ENCODE measurements around the gene MST1R. TPM values are rescaled to one million over a fixed set of nuclear protein-coding genes. Genes with fewer than 3 reads are reported as not detected.

The MST1R gene
- polyA plus RNA-seq, 1 donor (not counting 4 experiments of a cell fraction or from before 2014, with no cell fraction given) = 106 TPM

- H3K4me1 ChIP-seq (ENCODE audit: control insufficient read depth, extremely low read depth, insufficient read depth, low read length) = no peaks in the 10 kb centered on the region
- H3K9me3 ChIP-seq (ENCODE audit: control insufficient read depth, low read depth, low read length) = no peaks in the 10 kb centered on the region
- dilution Hi-C loops (cut with MboI; ENCODE audit: extremely low pct_ligation_motif_present, low sequenced_read_pairs) = loop anchor here (25.0 kb wide), 2 partner anchors 93 to 132 kb away; no protein-coding TSS in a partner anchor
- H3K9me1 ChIP-seq (ENCODE audit: control insufficient read depth, extremely low read depth, insufficient read depth, low read length) = no peaks in the 10 kb centered on the region
- H3K4me2 ChIP-seq (ENCODE audit: control insufficient read depth, extremely low read depth, insufficient read depth, low read depth, low read length) = peak within 1 kb of the TSS; percentile 18
- H3K79me2 ChIP-seq (ENCODE audit: control insufficient read depth, insufficient read depth, low read length) = no peaks in the 10 kb centered on the region
- H3K4me3 ChIP-seq (ENCODE audit: control insufficient read depth in 2 of 3, extremely low read depth in 1 of 3, insufficient read depth in 2 of 3, low read depth in 1 of 3, low read length in 3 of 3) = no peak within 1 kb of the TSS
- H3K27me3 ChIP-seq (ENCODE audit: control insufficient read depth, extremely low read depth, insufficient read depth, low read length) = peaks cover 67% of the 10 kb centered on the region
- TF ChIP-seq CTCF (optimal IDR thresholded peaks at IDR 0.05 in 1 of 3, IDR thresholded peaks at IDR 0.05 in 1 of 3, conservative IDR thresholded peaks at IDR 0.05 in 1 of 3; ENCODE audit: extremely low read depth in 1 of 3, insufficient read depth in 2 of 3, low read length in 3 of 3) = no peak
- peak; percentile 30 for TF ChIP-seq EZH2 (IDR thresholded peaks at IDR 0.05; ENCODE audit: low read length)
- H2AFZ ChIP-seq (ENCODE audit: control insufficient read depth, low read length) = no peak within 1 kb of the TSS
- H4K20me1 ChIP-seq (ENCODE audit: control insufficient read depth, extremely low read depth, insufficient read depth, low read length) = peaks cover 4% of the 10 kb centered on the region
- no peak for DNase-seq (ENCODE audit: low read depth, low spot score)
- no peaks in the 10 kb centered on the region for H3K36me3 ChIP-seq (ENCODE audit: control insufficient read depth in 2 of 2, extremely low read depth in 1 of 2, insufficient read depth in 2 of 2, low read length in 2 of 2)
- no peak within 1 kb of the TSS for H3K27ac ChIP-seq (ENCODE audit: control insufficient read depth, insufficient read depth, low read length)
- H3K9ac ChIP-seq (ENCODE audit: control insufficient read depth, extremely low read depth, insufficient read depth, low read length) = no peak within 1 kb of the TSS
- FAIRE-seq = no peak
Observed at GRCh38 chr3:49869525-49870126, 34.0 kb downstream of the MST1R start, which contains the start of gene CAMKV. TSS of gene CAMKV (minus strand) at chr3:49869906. CDS start at chr3:49862388, 7,518 bp downstream.

GRCh38 chr3:49868862-49869466 lies 34.7 kb downstream of the MST1R start:
- FAIRE-seq = no peak
- Histone ChIP-seq H2AFZ (ENCODE audit: control insufficient read depth, low read length) (no peak overlapping the region), H3K9me3 (ENCODE audit: control insufficient read depth, low read depth, low read length) (no peaks in the 10 kb centered on the region), H3K4me2 (ENCODE audit: control insufficient read depth, extremely low read depth, insufficient read depth, low read depth, low read length) (peak overlapping the region; percentile 18), H3K27me3 (ENCODE audit: control insufficient read depth, extremely low read depth, insufficient read depth, low read length) (peaks cover 72% of the 10 kb centered on the region), H4K20me1 (ENCODE audit: control insufficient read depth, extremely low read depth, insufficient read depth, low read length) (peaks cover 4% of the 10 kb centered on the region), H3K9me1 (ENCODE audit: control insufficient read depth, extremely low read depth, insufficient read depth, low read length) (no peaks in the 10 kb centered on the region), H3K27ac (ENCODE audit: control insufficient read depth, insufficient read depth, low read length) (no peak overlapping the region), H3K4me1 (ENCODE audit: control insufficient read depth, extremely low read depth, insufficient read depth, low read length) (no peaks in the 10 kb centered on the region), H3K79me2 (ENCODE audit: control insufficient read depth, insufficient read depth, low read length) (no peaks in the 10 kb centered on the region), H3K9ac (ENCODE audit: control insufficient read depth, extremely low read depth, insufficient read depth, low read length) (no peak overlapping the region), H3K36me3 (ENCODE audit: control insufficient read depth in 2 of 2, extremely low read depth in 1 of 2, insufficient read depth in 2 of 2, low read length in 2 of 2) (no peaks in the 10 kb centered on the region), H3K4me3 (ENCODE audit: control insufficient read depth in 2 of 3, extremely low read depth in 1 of 3, insufficient read depth in 2 of 3, low read depth in 1 of 3, low read length in 3 of 3) (no peak overlapping the region)
- dilution Hi-C loops (cut with MboI; ENCODE audit: extremely low pct_ligation_motif_present, low sequenced_read_pairs) = loop anchor here (25.0 kb wide), 2 partner anchors 93 to 132 kb away; no protein-coding TSS in a partner anchor
- TF ChIP-seq EZH2 (IDR thresholded peaks at IDR 0.05; ENCODE audit: low read length) (no peak), CTCF (optimal IDR thresholded peaks at IDR 0.05 in 1 of 3, IDR thresholded peaks at IDR 0.05 in 1 of 3, conservative IDR thresholded peaks at IDR 0.05 in 1 of 3; ENCODE audit: extremely low read depth in 1 of 3, insufficient read depth in 2 of 3, low read length in 3 of 3) (no peak)
- no peak for DNase-seq (ENCODE audit: low read depth, low spot score)

Data from keratinocyte (primary cell).